IPS-NIHi7 (cell line): Measurements from ENCODE around the gene P2RY11.

Experiments used
- DNase-seq: peaks from one replicate; pipeline ENCODE4 v3.0.0; 2012; ENCODE audit warnings: mixed read lengths; ENCODE audit errors: extremely low spot score

P2RY11 gene, protein sequence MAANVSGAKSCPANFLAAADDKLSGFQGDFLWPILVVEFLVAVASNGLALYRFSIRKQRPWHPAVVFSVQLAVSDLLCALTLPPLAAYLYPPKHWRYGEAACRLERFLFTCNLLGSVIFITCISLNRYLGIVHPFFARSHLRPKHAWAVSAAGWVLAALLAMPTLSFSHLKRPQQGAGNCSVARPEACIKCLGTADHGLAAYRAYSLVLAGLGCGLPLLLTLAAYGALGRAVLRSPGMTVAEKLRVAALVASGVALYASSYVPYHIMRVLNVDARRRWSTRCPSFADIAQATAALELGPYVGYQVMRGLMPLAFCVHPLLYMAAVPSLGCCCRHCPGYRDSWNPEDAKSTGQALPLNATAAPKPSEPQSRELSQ

DNA sequence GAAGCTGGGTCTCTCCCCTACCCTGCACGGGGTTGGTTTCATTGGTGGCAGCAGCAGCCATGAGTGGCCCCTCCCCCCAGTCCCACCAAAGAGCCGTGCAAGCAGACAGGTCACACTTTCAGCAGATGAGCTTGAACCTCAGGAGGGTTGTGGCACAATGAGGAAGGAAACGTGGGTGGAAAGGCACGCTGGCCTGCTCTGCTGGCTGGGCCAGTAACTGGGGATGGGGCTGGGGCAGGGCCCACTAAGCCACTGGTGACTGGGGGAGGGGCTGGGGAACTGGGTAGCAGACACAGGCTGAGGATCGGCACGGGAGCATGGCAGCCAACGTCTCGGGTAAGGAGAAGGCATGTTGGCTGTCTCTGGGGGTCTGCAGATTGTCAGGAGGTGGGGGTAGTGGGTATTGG lies at the start of gene P2RY11:
Gene P2RY11, plus strand, starts transcription at position 289 of the 407 bp plus-strand sequence. Its CDS starts 29 bp downstream, at position 318.
- DNase-seq, result no peak

DNA sequence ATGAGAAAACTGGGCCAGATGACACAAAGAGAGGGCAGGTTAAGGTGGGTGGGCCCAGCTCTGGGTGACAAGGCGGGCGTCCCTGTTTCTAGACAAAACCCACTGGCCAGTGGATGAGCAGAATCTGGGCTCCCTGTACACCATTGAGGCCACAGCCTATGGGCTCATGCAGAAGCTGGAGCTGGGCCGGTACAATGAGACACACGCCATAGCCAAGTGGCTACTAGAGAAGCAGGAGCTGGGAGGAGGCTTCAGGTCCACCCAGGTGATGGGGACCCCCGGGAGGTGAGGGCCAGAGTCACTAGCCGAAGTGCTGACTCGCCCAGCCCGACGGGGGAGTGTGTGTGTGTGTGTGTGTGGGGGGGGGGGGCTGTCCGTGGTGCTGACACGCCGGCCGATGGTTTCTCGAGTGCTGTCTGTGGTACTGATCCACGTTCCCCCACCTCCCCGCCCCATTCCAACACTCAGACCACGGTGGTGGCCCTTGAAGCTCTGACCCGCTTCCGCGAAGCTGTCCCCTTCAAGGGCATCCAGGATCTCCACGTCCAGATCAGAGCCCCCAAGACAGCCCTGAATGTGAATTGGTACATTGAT lies 49.7 kb upstream of the P2RY11 start:
- peak; percentile 89 for DNase-seq

DNA sequence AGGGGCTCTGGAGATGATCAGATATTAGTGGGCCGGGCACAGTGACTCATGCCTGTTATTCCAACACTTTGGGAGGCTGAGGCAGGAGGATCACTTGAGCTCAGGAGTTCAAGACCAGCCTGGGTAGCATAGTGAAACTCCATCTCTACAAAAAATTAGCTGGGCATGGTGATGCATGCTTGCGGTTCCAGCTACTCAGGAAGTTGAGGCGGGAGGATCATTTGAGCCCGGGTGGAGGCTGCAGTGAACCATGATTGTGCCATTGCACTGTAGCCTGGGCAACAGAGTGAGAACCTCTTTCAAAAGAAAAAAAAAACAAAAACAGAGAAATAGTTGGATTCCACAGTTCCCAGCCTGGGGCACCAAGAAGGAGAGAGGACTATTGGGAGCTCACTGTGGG lies 43.3 kb upstream of the P2RY11 start:
- DNase-seq, result no peak

DNA sequence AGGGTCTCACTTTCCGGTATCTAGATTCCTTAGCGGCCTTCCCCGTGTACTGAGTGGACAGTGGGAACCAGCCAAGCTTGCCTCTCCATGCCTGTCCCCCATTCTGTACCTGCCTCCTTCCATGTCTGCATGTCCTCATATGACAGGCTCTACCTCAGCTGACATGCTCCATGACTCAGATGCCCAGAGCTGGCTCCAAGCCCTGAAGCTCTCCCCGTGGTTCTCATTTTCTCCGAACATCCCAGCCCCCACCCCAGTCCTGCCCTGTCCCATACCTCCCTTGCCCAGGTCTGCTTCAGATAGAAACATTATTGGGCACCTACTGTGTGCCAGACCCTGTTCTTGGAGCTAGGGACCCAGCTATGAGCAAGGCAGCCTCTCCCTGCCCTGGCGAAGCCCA lies 42.4 kb upstream of the P2RY11 start:
- no peak for DNase-seq

DNA sequence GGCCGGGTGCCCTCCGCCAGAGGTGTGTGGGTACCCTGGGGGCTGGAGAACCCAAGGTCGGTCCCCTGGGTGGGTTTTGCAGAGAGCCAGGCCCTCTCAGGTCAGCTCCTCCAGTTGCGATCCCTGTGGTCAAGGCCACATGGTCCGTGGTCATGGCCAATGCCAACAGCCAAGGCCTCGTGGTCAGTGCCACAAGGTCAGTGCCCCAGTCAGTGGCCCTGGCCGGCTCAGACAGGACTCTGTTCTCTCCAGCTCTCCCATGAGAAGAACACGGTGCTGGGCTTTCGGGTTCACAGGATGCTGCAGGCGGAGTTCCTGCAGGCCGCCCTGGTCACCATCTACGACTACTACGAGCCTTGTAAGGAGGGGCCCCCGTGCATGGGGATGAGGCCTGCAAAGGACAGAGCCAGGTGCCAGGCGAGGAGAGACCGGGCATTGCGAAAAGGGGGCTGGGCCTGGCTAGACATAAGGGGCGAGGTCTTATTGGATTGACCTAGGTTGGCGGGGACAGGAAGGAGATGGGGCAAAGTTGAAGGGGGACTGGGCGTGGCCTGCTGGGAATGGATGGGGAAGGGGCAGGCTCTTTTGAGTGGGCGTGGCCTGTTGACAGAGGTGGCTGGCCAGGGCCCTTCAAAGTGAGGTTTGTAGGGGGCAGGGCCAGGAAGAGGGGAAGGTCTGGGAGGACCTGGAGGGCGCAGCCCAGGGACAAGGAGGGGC lies 40.6 kb upstream of the P2RY11 start:
- DNase-seq, result peak; percentile 83

DNA sequence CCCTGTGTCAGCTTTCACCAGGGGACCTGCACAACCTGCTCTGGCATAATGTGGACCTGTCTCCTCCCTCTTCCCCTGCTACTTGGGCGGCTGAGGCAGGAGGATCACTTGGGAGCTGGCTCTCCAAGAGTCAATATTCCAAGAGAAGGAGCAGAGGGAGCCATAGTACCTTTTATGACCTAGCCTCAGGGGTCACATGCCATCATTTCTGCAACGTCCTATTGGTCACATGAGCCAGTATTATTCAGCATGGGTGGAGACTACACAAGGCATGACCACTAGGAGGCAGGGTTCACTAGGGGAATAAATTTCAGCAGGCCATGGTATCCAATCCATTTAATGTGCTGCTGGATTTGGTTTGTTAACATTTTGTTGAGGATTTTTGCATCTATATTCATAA lies 37.3 kb upstream of the P2RY11 start:
- DNase-seq, result peak; percentile 28

DNA sequence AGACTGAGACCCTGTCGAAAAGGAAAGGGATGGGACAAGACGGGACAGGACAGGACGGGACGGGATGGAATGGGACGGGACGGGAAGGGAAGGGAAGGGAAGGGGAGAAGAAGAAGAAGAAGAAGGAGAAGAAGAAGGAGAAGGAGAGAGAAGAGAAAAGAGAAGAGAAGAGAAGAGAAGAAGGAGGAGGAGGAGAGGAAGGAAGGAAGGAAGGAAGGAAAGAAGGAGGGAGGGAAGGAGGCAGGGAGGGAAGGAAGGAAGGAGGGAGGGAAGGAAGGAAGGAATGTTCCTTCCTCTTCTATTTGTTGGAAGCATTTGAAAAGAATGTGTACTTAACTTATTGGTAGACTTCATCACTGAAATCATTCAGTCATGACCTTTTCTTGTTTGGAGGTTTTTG lies 35.0 kb upstream of the P2RY11 start:
- DNase-seq, result no peak

DNA sequence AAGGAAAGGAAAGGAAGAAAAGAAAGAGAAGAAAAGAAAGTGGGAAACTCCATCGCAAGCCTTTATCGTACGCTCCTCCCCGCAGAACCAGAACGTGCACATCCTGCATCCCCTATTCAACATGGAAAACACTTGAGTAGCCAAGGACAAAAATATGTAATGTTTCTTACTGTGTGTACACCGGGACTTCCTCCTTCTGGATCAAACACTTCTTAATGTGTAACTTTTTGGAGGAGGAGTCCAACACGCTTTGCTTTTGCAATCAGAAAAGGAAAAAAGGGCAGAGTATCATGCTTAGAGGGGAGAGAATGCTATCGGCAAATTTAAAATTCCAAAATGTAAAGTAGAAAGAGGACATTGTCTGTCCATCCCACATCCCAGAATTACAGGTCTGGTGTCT lies 33.2 kb upstream of the P2RY11 start:
- DNase-seq, result no peak

DNA sequence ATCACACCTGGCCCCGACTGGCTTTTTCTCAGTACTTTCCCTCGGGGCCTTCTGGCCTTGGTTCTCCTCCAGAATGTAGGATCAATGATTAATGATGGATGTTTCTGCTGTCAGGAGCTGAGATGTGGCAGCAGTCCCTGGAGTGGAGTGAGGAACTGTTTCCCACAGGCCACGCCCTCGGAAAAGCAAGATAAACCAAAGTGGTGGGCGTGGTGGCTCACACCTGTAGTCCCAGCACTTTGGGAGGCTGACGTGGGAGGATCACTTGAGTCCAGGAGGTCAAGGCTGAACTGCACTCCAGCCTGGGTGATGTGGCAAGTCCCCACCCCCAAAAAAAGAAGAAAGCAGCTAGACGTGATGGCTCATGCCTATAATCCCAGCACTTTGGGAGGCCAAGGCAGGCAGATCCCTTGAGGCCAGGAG lies 32.5 kb upstream of the P2RY11 start:
- no peak for DNase-seq

DNA sequence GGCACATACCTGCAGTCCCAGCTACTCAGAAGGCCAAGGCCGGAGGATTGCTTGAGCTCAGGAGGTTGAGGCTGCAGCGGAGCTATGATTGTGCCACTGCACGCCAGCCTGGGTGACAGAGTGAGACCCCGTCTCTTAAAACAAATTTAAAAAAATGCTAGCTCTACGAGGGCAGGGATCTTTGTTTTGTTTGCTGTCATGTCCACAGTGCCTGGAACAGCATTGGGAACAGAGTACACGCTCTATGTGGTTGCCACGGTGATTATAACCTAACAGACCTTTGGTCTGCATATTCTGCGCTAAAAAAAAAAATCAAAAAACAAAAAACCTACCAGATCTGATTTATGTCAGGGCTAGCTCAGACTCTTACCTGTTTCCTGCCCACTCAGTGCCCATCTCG lies 27.6 kb upstream of the P2RY11 start:
- DNase-seq, result no peak

DNA sequence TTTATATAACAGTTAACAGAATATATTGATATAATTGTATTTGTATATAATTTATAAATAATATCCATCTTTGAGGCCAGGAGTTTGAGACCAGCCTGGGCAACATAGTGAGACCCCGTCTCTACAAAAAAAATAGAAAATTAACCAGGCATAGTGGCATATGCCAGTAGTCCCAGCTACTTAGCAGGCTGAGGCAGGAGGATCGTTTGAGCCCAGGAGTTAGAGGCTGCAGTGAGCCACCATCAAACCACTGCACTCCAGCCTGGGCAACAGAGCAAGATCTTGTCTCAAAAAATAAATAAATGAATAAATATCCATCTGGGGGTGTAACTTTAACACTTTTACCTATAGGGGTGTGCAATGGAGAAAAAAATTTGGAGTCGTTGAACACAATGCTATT lies 26.7 kb upstream of the P2RY11 start:
- DNase-seq, result no peak

DNA sequence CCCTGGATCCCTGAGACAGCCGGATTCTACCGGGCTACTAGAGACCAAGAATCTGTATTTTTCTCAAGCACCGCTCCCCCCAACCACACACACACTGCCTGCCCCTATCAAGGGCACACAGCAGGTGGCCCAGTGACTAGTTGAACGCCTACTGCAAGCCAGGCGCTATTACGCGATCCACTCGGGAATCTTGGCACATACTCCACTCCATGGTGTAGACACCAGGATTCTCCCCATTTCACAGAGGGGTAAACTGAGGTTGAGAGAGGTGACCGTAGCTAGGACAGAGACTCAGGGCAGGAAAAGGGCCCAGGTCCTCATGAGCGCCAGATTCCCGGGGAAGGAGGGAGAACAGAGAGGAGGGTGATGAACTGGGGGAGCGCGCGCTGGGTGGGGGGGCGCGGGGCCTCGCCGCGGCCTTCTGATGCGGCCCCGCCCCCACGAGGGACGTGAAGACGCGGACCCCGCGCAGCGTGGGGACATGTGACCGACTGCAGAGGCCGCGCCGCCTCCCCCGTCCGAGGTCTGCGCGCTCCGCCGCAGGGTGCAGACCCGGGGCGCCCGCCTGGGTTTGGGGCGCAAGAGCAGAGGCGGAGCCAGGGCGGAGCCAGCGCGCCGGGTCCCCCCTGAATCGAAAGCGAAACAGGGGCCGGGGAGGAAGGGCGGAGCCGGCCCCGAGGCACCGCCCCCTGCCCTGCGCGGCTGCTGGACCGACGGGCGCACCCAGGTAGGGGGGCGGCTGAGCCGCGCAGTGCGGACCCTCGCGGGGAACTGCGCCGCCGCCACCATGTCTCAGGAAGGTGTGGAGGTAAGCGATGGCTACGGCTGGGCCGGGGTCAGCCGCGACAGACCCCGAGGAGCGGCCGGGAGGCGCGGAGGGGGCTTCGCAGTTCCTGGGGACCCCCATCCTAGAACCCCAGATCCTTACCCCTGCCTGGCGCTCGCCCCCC lies 25.6 kb upstream of the P2RY11 start, which contains the start of gene SHFL:
Gene SHFL, plus strand, starts transcription at position 677 of the 950 bp plus-strand sequence. Its CDS starts 111 bp downstream, at position 788.
- peak; percentile 87 for DNase-seq

DNA sequence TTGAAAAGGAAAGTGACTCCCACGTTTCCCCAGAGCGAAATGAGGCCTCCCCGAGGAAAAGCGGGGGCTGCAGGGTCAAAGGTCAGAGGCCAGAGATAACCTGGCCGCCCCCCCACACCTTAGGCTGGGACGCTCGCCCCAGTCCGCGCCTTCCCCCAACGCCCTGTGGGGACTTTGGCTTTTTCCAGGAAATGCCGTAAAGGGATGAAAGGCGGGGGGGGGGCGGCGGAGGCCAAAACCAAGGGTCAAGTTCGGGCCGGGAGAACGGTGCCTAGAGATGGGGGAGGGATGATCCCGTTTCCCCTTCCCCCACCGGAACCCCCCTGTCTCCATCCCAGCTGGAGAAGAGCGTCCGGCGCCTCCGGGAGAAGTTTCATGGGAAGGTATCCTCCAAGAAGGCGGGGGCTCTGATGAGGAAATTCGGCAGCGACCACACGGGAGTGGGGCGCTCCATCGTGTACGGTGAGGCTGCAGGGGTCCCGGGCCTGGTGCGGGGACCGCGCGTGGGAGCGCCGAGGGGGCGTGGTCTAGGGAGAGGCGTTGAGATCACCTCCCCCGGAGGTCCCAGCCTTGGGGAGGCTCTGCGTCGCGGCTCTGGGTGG lies 24.8 kb upstream of the P2RY11 start:
- no peak for DNase-seq

DNA sequence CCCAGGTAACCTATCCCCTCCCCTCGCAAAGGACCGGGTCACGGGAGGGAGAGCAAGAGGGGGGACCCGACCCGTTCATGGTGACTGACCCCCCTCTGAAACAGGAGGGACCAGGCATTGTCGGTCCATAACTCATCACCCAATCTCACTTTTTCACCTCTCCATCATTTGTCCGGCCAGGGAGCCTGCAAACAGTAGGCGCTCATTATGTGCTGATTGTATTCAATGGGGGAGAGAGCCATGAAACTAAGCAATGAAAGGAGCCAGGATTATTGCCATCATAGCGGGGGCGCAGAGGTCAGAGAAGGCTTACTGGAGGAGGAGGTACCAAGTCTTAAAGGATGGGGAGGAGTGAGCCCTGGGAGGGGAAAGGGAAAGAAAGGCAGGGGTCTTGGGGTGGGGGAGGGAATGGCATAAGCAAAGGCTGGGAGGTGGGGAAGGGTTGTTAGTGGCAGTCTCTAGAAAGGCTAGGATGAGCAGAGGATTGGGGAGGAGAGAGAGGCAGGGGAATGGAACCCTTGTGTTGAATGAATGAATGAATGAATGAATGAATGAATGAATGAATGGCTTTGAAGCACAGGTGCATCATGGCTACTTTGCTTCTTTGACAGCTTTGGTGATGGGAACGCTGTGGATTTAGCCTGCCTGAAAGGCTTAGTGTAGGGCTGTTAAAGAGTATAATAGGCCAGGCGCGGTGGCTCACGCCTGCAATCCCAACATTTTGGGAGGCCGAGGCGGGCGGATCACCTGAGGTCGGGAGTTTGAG lies 24.0 kb upstream of the P2RY11 start:
- no peak for DNase-seq

DNA sequence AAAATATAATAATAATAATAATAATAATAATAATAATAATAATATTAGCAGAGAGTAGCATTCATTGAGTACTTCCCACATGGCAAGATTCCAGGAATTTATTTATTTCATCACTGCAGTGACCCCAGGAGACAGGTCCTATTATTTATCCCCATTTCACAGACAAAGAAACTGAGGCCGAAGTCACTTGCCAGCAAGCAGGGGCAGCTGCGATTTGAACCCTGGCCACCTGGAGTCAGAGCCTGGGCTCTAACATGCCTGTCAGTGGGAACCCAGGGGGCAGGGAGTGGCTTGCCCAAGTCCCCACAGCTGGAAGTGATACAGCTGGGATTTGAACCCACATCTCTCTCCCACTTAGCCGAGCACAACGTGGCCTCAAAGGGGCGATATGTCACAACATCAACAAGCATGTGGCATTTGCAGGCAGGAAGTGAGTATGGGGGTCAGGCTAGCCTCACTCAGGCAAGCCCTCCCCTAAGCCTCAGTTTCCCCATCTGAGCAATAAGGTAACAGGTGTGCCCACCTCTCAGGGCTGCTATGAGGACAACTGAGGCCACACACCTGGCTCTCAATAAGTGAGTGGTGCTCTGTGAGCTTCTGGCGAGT lies 22.4 kb upstream of the P2RY11 start:
- DNase-seq, result no peak

DNA sequence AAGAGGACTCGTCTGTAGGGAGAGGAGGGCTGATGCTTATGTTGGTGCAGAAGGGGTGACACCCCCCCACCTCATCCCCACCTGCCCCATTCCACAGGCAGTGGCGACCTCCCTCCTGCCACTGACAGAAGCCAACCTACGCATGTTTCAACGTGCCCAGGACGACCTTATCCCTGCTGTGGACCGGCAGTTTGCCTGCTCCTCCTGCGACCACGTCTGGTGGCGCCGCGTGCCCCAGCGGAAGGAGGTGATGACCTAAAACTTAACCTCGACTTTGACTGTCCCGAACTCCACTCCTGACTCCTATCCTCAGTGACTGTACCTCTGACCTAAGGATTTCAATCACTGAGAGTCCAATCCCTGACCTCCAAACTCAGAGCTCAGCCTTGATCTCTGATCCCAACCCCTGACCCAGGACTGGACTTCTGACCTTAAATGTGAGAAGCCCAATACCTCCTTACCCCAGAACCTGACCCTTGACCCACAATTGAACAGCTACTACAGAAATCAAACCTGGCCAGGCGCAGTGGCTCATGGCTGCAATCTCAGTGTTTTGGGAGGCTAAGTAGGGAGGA lies 21.6 kb upstream of the P2RY11 start:
- no peak for DNase-seq

DNA sequence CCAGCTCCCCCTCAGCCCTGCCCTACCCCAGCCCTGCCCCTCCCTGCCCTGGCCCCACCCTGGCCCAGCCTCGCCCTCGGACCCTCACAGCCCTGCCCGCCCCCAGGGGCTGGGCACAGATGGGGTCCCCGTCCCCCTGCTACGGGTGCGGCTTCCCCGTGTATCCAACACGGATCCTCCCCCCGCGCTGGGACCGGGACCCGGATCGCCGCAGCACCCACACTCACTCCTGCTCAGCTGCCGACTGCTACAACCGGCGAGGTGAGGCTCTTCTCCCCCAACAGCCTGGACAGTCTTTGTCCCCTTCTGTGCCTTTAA lies 20.2 kb upstream of the P2RY11 start:
- no peak for DNase-seq

DNA sequence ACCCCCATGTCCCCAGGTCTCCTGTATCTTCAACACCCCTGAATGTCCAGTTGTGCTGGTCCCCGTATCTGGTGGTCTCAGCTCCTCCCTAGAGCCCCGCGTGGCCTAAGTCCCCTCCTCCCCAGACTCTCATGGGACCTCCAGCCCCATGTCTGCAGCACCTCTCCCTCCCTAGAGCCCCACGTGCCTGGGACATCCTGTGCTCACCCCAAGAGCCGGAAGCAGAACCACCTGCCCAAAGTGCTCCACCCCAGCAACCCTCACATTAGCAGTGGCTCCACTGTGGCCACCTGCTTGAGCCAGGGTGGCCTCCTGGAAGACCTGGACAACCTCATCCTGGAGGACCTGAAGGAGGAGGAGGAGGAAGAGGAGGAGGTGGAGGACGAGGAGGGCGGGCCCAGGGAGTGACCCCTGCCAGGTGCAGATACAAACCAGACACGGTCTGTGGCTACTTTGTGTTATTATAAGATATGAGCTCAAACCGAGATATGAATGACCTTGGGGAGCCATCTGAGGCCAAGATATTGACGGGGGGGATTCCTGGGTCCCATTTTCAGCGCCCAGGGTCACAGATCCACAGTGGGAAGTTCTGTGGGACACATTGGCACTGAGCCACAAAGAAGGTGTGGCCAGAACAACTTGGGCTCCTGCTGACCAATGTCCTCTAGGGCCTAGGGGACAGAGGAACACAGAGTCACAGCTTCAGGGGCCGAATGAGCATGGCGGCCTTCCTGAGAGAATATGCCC lies 19.4 kb upstream of the P2RY11 start:
- DNase-seq, result no peak

DNA sequence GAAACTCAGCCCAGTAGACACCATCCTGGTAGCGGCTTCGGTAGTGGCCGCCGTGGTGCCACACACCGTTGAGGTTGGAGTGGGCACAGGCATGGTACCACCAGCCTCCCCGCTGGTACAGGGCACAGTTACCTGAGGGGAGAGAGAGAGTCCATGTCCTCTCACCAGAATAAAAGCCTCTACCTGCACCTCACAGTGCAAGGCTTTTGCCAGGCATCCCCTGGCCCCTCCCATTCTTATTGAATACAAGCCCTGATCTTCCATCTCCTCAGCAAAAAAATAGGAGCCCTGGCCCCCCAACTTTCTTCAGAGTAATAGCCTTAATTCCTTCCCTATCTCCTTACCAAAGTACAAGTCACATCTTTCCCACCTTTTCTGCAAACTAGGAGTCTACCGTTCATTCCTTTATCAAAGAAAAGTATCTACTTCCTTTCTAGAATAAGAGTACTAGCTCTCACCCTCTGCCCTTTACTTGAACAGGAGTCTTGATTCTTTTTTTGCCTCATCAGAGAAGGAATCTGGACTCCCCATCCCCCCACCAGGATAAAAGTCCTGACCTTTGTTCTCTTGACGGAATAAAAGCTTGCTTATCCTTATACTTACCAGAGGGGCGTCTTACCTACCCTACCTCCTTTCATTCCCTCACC lies 18.7 kb upstream of the P2RY11 start:
- no peak for DNase-seq
